Hematopoietic multipotent progenitor cell treated with erythropoietin and hydrocortisone succinate and interleukin-3 and kit ligand, for 6 days (in vitro differentiated cells): Measurements from ENCODE around the gene TOMM34.

Source experiments
- DNase-seq: peaks from one replicate; pipeline ENCODE4 v3.0.0-alpha.2; 2015

Gene TOMM34

GRCh38 chr20:44924541-44924940 lies 35.7 kb downstream of the TOMM34 start:
- peak; percentile 70 for DNase-seq

GRCh38 chr20:44921447-44921846 lies 38.8 kb downstream of the TOMM34 start:
- no peak for DNase-seq

- DNase-seq: no peak
Observed at GRCh38 chr20:44918761-44919160, 41.4 kb downstream of the TOMM34 start.

- no peak for DNase-seq
Observed at GRCh38 chr20:44918342-44918741, 41.9 kb downstream of the TOMM34 start.

DNA sequence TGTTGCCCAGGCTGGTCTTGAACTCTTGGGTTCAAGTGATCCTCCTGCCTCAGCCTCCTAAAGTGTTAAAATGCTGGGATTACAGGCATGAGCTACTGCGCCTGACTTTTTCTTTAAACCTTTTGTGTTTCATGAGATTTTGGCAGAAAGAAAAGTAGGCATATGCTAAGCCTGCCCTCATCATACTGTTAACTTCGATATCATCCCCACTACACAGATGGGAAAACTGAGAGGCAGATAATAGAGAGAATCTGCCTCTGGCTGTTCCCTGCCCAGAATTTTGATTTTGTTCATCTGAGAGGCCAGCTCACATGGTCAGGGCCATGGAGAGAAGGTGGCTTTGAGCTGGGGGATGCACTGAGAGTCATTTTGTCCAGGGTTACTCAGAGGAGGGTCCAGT lies 42.8 kb downstream of the TOMM34 start:
- DNase-seq: no peak

DNA sequence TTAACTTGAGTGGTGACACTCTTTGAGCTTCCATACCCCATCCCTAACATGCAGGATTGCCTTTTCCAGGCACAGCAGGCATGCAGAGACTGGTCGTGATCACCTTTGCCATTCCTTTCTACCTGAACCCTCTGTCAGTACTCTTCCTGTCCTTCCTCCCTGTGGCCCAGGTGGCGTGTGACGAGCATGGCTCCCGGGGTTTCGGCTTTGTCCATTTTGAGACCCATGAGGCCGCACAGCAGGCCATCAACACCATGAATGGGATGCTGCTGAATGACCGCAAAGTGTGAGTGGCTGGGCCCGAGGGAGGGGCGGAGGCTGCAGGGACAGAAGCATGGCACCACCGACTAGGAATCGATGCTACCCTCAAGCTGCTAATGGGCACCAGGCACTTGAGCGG lies 43.6 kb downstream of the TOMM34 start:
- DNase-seq: no peak

GRCh38 chr20:44914924-44915323 lies 45.3 kb downstream of the TOMM34 start:
- DNase-seq: no peak

DNA sequence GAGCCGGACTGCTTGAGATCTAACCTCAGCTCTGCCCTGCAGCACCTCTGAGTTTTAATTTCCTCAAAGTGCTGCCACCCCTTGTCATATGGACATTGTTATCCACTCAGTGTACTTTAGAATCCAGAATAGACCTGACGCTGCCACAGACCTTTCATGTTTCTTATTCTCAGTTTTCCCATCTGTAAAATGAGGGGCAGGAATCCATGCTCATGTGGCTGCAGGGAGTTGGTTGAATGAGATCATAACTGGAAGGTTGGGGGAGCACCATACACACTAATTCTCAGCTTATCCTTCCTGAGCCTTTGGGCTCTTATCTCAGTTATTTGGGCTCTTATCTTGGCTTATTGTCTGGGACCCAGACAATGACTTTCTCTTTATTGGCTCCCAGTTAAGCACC lies 48.0 kb downstream of the TOMM34 start:
- no peak for DNase-seq

GRCh38 chr20:44911264-44911921 lies 48.8 kb downstream of the TOMM34 start:
- DNase-seq: peak; percentile 81

- DNase-seq: no peak
Observed at GRCh38 chr20:44910690-44911262, 49.4 kb downstream of the TOMM34 start.

- peak; percentile 79 for DNase-seq
Observed at GRCh38 chr20:44909872-44910689, 50.1 kb downstream of the TOMM34 start, which contains the start of gene PABPC1L. Gene PABPC1L, plus strand, starts transcription at chr20:44910060. Its CDS starts 84 bp downstream, at chr20:44910144.

DNA sequence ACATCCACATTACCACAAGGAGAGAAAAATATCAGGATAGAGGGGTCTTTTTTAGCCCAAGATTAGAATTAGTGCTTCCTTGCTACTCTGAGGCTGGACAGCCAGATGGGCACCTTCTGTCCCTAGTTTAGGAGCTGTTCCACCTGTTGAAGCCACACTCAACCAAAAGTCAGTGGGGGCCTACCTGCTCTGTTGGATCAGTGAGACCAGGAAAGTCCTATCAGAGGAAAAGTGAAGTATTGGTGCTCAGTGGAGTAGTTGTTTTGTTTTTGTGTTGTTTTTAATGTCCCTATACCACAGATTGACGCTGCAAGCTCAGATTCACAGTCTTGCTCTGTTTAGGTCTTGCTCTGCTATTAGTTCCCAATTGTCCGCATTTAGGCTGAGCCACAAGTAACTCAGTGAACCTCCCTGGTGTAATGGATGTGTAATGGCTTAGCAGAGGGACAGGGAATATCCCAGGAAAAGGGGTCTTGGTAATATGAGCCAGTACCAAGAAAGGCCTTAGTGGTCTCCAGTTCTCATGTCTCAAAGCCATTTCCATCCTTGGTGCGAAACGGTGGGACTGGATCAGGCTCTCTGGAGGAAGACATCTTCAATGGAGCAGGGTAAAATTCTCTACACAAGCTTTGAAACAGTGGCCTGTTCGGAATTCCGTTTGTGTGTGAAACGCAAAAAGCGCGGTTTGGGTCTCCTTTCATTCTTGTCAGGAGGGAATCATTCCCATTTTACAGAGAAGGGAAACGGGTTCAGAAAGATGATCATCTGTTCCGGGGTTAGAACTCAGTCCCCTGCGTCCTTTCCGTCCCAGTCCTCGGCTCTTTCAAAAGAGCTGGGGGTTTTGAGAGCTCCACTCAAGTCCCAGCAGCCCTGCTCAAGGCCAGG lies 51.0 kb downstream of the TOMM34 start:
- DNase-seq: no peak

DNA sequence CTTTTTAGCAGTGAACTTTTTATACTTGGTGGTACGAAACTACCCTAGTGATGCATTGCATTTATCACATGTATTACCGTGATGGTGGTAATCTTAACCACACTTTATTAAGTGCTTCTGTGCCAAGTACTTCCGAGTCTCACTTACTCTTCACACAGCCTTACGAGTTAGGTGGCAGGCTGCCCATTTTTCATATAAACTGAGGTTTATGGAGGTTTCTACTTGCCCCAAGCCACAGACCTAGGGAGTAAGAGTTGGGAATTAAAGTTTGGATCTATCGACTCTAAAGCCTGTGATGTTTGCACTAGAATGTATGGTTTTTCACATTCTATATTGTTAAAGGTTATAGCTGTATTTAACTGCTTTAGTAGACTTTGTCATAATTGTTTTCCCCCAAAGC lies 55.8 kb downstream of the TOMM34 start:
- no peak for DNase-seq

DNA sequence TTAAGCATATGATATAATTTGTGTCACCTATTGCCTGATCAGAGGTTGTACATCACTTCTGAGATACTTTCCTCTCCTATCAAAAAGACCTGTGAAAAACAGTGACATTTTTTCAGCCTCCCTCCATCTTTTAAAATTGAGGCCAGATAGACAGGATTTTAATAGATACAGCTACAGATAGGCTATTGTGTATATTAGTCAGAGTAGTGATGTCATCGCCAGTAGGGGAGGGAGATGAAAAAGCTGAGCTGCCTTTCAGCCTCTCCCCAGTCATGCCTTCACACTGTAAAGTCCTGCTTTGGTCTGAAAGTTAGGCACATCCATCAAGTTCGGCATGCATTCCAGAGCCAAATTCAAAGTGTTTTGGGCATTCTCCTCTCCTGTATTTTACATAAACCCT lies 58.2 kb downstream of the TOMM34 start:
- DNase-seq: no peak

DNA sequence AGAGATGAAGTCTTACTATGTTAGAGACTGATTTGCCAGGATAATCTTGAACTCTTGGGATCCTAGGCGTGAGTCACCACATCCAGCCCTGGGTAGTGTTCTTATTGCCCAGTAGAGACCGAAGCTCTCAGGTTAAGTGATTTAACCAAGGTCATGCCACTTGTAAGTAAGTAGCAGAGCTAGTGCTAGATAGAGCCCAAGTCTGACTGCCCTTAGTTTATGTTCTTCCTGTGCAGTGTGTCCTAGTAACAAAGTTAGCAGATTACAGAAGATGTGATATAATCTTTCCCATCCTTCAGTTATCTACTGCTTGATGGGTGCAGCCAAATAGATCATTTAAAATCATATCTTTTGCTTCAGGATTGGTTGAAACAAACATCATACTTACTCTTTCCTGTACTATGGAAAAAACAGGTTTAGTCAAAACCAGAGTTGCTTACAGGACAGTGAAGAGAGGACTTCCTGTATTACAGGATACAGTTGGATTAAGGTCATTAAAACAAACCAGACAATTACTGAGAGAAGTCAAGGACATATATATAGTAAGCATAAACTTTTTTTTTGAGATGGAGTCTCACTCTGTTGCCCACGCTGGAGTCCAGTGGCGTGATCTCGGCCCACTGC lies 59.9 kb downstream of the TOMM34 start:
- no peak for DNase-seq

DNA sequence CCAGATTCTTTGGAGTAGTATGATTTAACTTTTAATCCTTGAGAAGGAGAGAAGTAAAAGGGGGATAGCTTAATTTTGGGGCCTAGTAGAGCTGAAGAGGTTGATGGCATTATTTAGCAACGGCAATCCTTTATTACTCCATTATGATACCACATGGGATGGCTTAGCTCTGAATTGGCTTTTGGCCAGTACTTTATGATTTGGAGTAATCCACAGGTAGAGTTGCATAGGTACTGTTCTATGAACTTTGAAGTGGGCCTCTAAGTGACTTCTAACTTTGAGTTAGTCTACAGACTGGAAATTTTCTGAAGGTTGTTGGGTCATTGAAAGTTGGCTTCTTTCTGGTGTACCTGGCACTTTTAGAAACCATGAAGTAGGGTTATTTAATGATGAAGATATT lies 63.1 kb downstream of the TOMM34 start:
- DNase-seq: no peak

GRCh38 chr20:44896583-44896982 lies 63.6 kb downstream of the TOMM34 start:
- peak; percentile 47 for DNase-seq

DNA sequence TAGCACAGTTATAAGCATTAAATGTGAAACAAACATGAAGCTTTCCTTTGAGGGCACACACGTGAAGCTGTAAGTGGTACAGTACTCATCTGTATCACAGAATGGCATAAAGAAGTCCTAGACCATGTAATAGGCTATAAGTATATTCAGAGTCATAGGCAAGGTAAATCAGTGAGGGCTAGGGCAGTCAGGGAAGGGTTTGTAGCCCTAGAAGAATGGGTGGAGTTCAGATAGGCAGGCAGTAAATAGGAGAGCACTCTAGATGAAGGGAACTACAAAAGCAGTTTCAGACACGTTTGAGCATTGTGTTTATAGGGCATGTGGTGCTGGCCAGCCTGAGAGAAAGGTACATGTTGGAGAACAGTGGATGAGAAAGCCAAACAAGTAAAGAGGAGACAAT lies 65.2 kb downstream of the TOMM34 start:
- DNase-seq: no peak
